Stimulated activated effector memory CD8-positive, alpha-beta T cell treated with anti-CD3 and anti-CD28 coated beads, Interleukin-12 subunit alpha, Interleukin-12 subunit beta, amount 100 ng/mL, for 72 hours (primary cell): ENCODE data around the gene SUMO4.
A peak's percentile ranks its signal among the peaks of the same experiment; 100 is the strongest.

ENCODE experiments used
- ATAC-seq: fragments of 150-1000 bp; cut with Tn5 transposase; 2 replicates; pipeline ENCODE4 v1.10.0; 2021
- DNase-seq, 2 donors: peaks; one replicate each; pipeline ENCODE4 v3.0.0; 2021 to 2022; ENCODE audit warnings: low spot score in 2 of 2
- H3K27ac Mint-ChIP-seq: one replicate; pipeline ENCODE4 v1.8.0; 2022; ENCODE audit warnings: mild to moderate bottlenecking, mixed read lengths
- H3K36me3 Mint-ChIP-seq: one replicate; pipeline ENCODE4 v1.8.0; 2022; ENCODE audit warnings: mild to moderate bottlenecking, mixed read lengths
- H3K4me1 Mint-ChIP-seq: one replicate; pipeline ENCODE4 v1.8.0; 2022; ENCODE audit warnings: mixed read lengths
- H3K4me3 Mint-ChIP-seq: one replicate; pipeline ENCODE4 v1.8.0; 2022; ENCODE audit warnings: mild to moderate bottlenecking, mixed read lengths
- H3K9me3 Mint-ChIP-seq: one replicate; pipeline ENCODE4 v1.8.0; 2022; ENCODE audit warnings: mixed read lengths

The SUMO4 gene

GRCh38 chr6:149410557-149410956 is 10.5 kb downstream of the SUMO4 start:
- ATAC-seq: no peak
- H3K36me3 Mint-ChIP-seq: peaks cover 98% of the 10 kb centered on the region
- peak overlapping the region; percentile 60 for H3K27ac Mint-ChIP-seq

GRCh38 chr6:149414009-149414408 is 13.9 kb downstream of the SUMO4 start:
- Mint-ChIP-seq H3K4me3 (no peak overlapping the region), H3K9me3 (no peaks in the 10 kb centered on the region), H3K36me3 (peaks cover 68% of the 10 kb centered on the region), H3K4me1 (no peaks in the 10 kb centered on the region), H3K27ac (peak overlapping the region; percentile 9)
- no peak for ATAC-seq
- peak in 1 of 2 donors; percentile 41 for DNase-seq

More at GRCh38 chr6:149410557-149410956, 10.5 kb downstream of the SUMO4 start:
- no peaks in the 10 kb centered on the region for H3K9me3 Mint-ChIP-seq
- no peak overlapping the region for H3K4me3 Mint-ChIP-seq
- DNase-seq: peak in 1 of 2 donors; percentile 15
- peaks cover 6% of the 10 kb centered on the region for H3K4me1 Mint-ChIP-seq

GRCh38 chr6:149414821-149415220 is 14.8 kb downstream of the SUMO4 start:
- Mint-ChIP-seq H3K36me3 (peaks cover 65% of the 10 kb centered on the region), H3K4me1 (peaks cover 6% of the 10 kb centered on the region), H3K4me3 (no peak overlapping the region), H3K9me3 (no peaks in the 10 kb centered on the region), H3K27ac (peak overlapping the region; percentile 9)
- ATAC-seq (no peak), DNase-seq (peak in 1 of 2 donors; percentile 30)

- Mint-ChIP-seq H3K4me3 (peak overlapping the region; percentile 1), H3K27ac (peak overlapping the region; percentile 14), H3K36me3 (peaks cover 15% of the 10 kb centered on the region), H3K4me1 (peaks cover 15% of the 10 kb centered on the region), H3K9me3 (no peaks in the 10 kb centered on the region)
- peak in 1 of 2 donors; percentile 53 for DNase-seq
- peak; percentile 60 for ATAC-seq
These were observed 19.8 kb downstream of the SUMO4 start for GRCh38 chr6:149419696-149420404.

GRCh38 chr6:149421132-149421531 is 21.1 kb downstream of the SUMO4 start:
- peak; percentile 86 for ATAC-seq
- H3K4me3 Mint-ChIP-seq: no peak overlapping the region
- DNase-seq: peak in 1 of 2 donors; percentile 51
- peaks cover 5% of the 10 kb centered on the region for H3K36me3 Mint-ChIP-seq
- H3K27ac Mint-ChIP-seq: no peak overlapping the region
- peaks cover 15% of the 10 kb centered on the region for H3K4me1 Mint-ChIP-seq
- H3K9me3 Mint-ChIP-seq: no peaks in the 10 kb centered on the region

GRCh38 chr6:149422581-149422980 is 22.5 kb downstream of the SUMO4 start:
- ATAC-seq (no peak), DNase-seq (peak in 1 of 2 donors; percentile 30)
- peaks cover 15% of the 10 kb centered on the region for H3K4me1 Mint-ChIP-seq
- no peaks in the 10 kb centered on the region for H3K9me3 Mint-ChIP-seq
- H3K36me3 Mint-ChIP-seq: peaks cover 5% of the 10 kb centered on the region
- no peak overlapping the region for H3K27ac Mint-ChIP-seq
- H3K4me3 Mint-ChIP-seq: no peak overlapping the region

GRCh38 chr6:149423964-149424440 is 23.9 kb downstream of the SUMO4 start:
- ATAC-seq (no peak), DNase-seq (peak in 1 of 2 donors; percentile 46)
- no peak overlapping the region for H3K4me3 Mint-ChIP-seq
- H3K36me3 Mint-ChIP-seq: peaks cover 5% of the 10 kb centered on the region
- H3K4me1 Mint-ChIP-seq: peaks cover 15% of the 10 kb centered on the region
- H3K9me3 Mint-ChIP-seq: no peaks in the 10 kb centered on the region
- peak overlapping the region; percentile 18 for H3K27ac Mint-ChIP-seq

- Mint-ChIP-seq H3K9me3 (no peaks in the 10 kb centered on the region), H3K27ac (no peak overlapping the region), H3K36me3 (no peaks in the 10 kb centered on the region), H3K4me3 (no peak overlapping the region), H3K4me1 (peaks cover 6% of the 10 kb centered on the region)
- DNase-seq (peak in 1 of 2 donors; percentile 46), ATAC-seq (no peak)
These were observed 25.2 kb downstream of the SUMO4 start for GRCh38 chr6:149425224-149425623.

- H3K27ac Mint-ChIP-seq: no peak overlapping the region
- no peak overlapping the region for H3K4me3 Mint-ChIP-seq
- H3K36me3 Mint-ChIP-seq: no peaks in the 10 kb centered on the region
- peak in 1 of 2 donors; percentile 45 for DNase-seq
- H3K4me1 Mint-ChIP-seq: peaks cover under 1% of the 10 kb centered on the region
- no peaks in the 10 kb centered on the region for H3K9me3 Mint-ChIP-seq
- no peak for ATAC-seq
These were observed 25.7 kb downstream of the SUMO4 start for GRCh38 chr6:149425754-149426153.

- no peak for ATAC-seq
- H3K27ac Mint-ChIP-seq: peak overlapping the region; percentile 44
- H3K36me3 Mint-ChIP-seq: no peaks in the 10 kb centered on the region
- peak in 1 of 2 donors; percentile 43 for DNase-seq
- peaks cover 5% of the 10 kb centered on the region for H3K4me1 Mint-ChIP-seq
- H3K4me3 Mint-ChIP-seq: no peak overlapping the region
- no peaks in the 10 kb centered on the region for H3K9me3 Mint-ChIP-seq
These were observed 28.5 kb downstream of the SUMO4 start for GRCh38 chr6:149428606-149429005.

GRCh38 chr6:149429427-149430360 is 29.6 kb downstream of the SUMO4 start:
- DNase-seq (peak in 1 of 2 donors; percentile 38), ATAC-seq (no peak)
- H3K9me3 Mint-ChIP-seq: no peaks in the 10 kb centered on the region
- H3K4me1 Mint-ChIP-seq: peaks cover 5% of the 10 kb centered on the region
- no peak overlapping the region for H3K4me3 Mint-ChIP-seq
- no peaks in the 10 kb centered on the region for H3K36me3 Mint-ChIP-seq
- peak overlapping the region; percentile 44 for H3K27ac Mint-ChIP-seq

- H3K9me3 Mint-ChIP-seq: no peaks in the 10 kb centered on the region
- H3K36me3 Mint-ChIP-seq: no peaks in the 10 kb centered on the region
- H3K4me3 Mint-ChIP-seq: peak overlapping the region; percentile 19
- peak; percentile 92 for ATAC-seq
- H3K27ac Mint-ChIP-seq: no peak overlapping the region
- peak; percentile 90 to 97 for DNase-seq
- peaks cover 5% of the 10 kb centered on the region for H3K4me1 Mint-ChIP-seq
These were observed 32.1 kb downstream of the SUMO4 start for GRCh38 chr6:149431905-149432775.

GRCh38 chr6:149433405-149433804 is 33.3 kb downstream of the SUMO4 start:
- H3K27ac Mint-ChIP-seq: peak overlapping the region; percentile 63
- peaks cover 11% of the 10 kb centered on the region for H3K4me1 Mint-ChIP-seq
- H3K36me3 Mint-ChIP-seq: no peaks in the 10 kb centered on the region
- DNase-seq (no peak), ATAC-seq (no peak)
- H3K4me3 Mint-ChIP-seq: no peak overlapping the region
- H3K9me3 Mint-ChIP-seq: no peaks in the 10 kb centered on the region

- no peak for ATAC-seq
- peak overlapping the region; percentile 63 for H3K27ac Mint-ChIP-seq
- no peak overlapping the region for H3K4me3 Mint-ChIP-seq
- no peaks in the 10 kb centered on the region for H3K36me3 Mint-ChIP-seq
- H3K4me1 Mint-ChIP-seq: peaks cover 14% of the 10 kb centered on the region
- DNase-seq: no peak
- H3K9me3 Mint-ChIP-seq: no peaks in the 10 kb centered on the region
These were observed 33.8 kb downstream of the SUMO4 start for GRCh38 chr6:149433881-149434280.
